ENCODE data around the gene TNIP1. TPM values are rescaled to one million over a fixed set of nuclear protein-coding genes. Genes with fewer than 3 reads are reported as not detected.

Gene TNIP1
- 99.6 TPM for total RNA-seq
- long read RNA-seq, transcript TNIP1-211 (18 exons, 2,274 nt): major isoform, 62 of 120 reads
- long read RNA-seq, transcript TNIP1-208 (17 exons, 2,680 nt): minor isoform, 10 of 120 reads
- long read RNA-seq, transcript TNIP1-205 (18 exons, 2,200 nt): minor isoform, 9 of 120 reads
- long read RNA-seq, partial matches to known transcripts: 13 of 120 reads
- long read RNA-seq, other reads (novel, unspliced or antisense): 22 of 120 reads

- no peak for TF ChIP-seq CTCF (IDR thresholded peaks at IDR 0.05)
- DNase-seq: peak; percentile 95
- peaks cover 86% of the 10 kb centered on the region for H3K4me1 ChIP-seq
These were observed at the start of gene TNIP1 for GRCh38 chr5:151080613-151081430. Gene TNIP1, minus strand, starts transcription at chr5:151081034. Its CDS starts 15,939 bp downstream, at chr5:151065095.

GRCh38 chr5:151130235-151130921 lies 49.5 kb upstream of the TNIP1 start:
- no peak for ATAC-seq
- H3K4me3 ChIP-seq: no peak overlapping the region
- no peak for DNase-seq
- no peaks in the 10 kb centered on the region for H3K27me3 ChIP-seq (ENCODE audit: low read depth)
- H3K9me3 ChIP-seq: no peaks in the 10 kb centered on the region
- H3K4me1 ChIP-seq: peaks cover 17% of the 10 kb centered on the region
- peak overlapping the region; percentile 46 for H3K27ac ChIP-seq
- no peak for TF ChIP-seq CTCF (IDR thresholded peaks at IDR 0.05)
- intact Hi-C loops (cut with DNase I): no loop called here
- H3K36me3 ChIP-seq: peaks cover 94% of the 10 kb centered on the region

More at GRCh38 chr5:151080613-151081430, at the start of gene TNIP1:
- H3K36me3 ChIP-seq: peaks cover 14% of the 10 kb centered on the region
- no peaks in the 10 kb centered on the region for H3K9me3 ChIP-seq
- intact Hi-C loops (cut with DNase I): no loop called here
- peak; percentile 96 to 97 for ATAC-seq
- H3K27me3 ChIP-seq (ENCODE audit: low read depth): no peaks in the 10 kb centered on the region
- peak within 1 kb of the TSS; percentile 98 for H3K4me3 ChIP-seq
- peak within 1 kb of the TSS; percentile 98 for H3K27ac ChIP-seq

- Histone ChIP-seq H3K27ac (peak overlapping the region; percentile 20), H3K27me3 (ENCODE audit: low read depth) (no peaks in the 10 kb centered on the region), H3K36me3 (peaks cover 86% of the 10 kb centered on the region), H3K4me3 (no peak overlapping the region), H3K4me1 (peaks cover 22% of the 10 kb centered on the region), H3K9me3 (no peaks in the 10 kb centered on the region)
- TF ChIP-seq CTCF (IDR thresholded peaks at IDR 0.05): no peak
- no peak for DNase-seq
- intact Hi-C loops (cut with DNase I): loop anchor here (10.0 kb wide), 1 partner anchor 116 kb away; no protein-coding TSS in a partner anchor
- no peak for ATAC-seq
These were observed 48.0 kb upstream of the TNIP1 start for GRCh38 chr5:151128817-151129216.

- Histone ChIP-seq H3K4me3 (no peak overlapping the region), H3K9me3 (no peaks in the 10 kb centered on the region), H3K27me3 (ENCODE audit: low read depth) (no peaks in the 10 kb centered on the region), H3K27ac (no peak overlapping the region), H3K36me3 (peaks cover 86% of the 10 kb centered on the region), H3K4me1 (peaks cover 22% of the 10 kb centered on the region)
- no peak for TF ChIP-seq CTCF (IDR thresholded peaks at IDR 0.05)
- intact Hi-C loops (cut with DNase I): loop anchor here (10.0 kb wide), 1 partner anchor 117 kb away; no protein-coding TSS in a partner anchor
- DNase-seq (no peak), ATAC-seq (no peak)
These were observed 47.1 kb upstream of the TNIP1 start for GRCh38 chr5:151127926-151128325.

GRCh38 chr5:151126199-151126645 lies 45.4 kb upstream of the TNIP1 start:
- peak; percentile 83 for TF ChIP-seq CTCF (IDR thresholded peaks at IDR 0.05)
- H3K27ac ChIP-seq: no peak overlapping the region
- H3K4me1 ChIP-seq: peaks cover 13% of the 10 kb centered on the region
- ATAC-seq (peak; percentile 76 to 82), DNase-seq (peak; percentile 87)
- peaks cover 88% of the 10 kb centered on the region for H3K36me3 ChIP-seq
- H3K9me3 ChIP-seq: no peaks in the 10 kb centered on the region
- H3K4me3 ChIP-seq: no peak overlapping the region
- intact Hi-C loops (cut with DNase I): loop anchor here (10.0 kb wide), 1 partner anchor 119 kb away; no protein-coding TSS in a partner anchor
- no peaks in the 10 kb centered on the region for H3K27me3 ChIP-seq (ENCODE audit: low read depth)

All from lower lobe of right lung (tissue), 2 donors.